Thyroid gland (tissue), 4 donors: ENCODE data around the gene ATP1A4. TPM values are rescaled to one million over a fixed set of nuclear protein-coding genes. Genes with fewer than 3 reads are reported as not detected.

Experiments
- DNase-seq, 2 donors: peaks; one replicate each; pipeline ENCODE4 v3.0.0-alpha.2; 2019
- H3K27ac ChIP-seq, 3 donors: fragments of 200-600 bp; sonication (generic); 1 replicate in 2 of 3; 2 replicates in 1 of 3; pipeline ENCODE4 v1.5.1; 2016 to 2019; ENCODE audit warnings: mild to moderate bottlenecking in 1 of 3, moderate library complexity in 1 of 3
- H3K27me3 ChIP-seq: fragments of 200-600 bp; sonication (generic); one replicate; pipeline ENCODE4 v1.5.1; 2019
- H3K36me3 ChIP-seq, 2 donors: fragments of 200-600 bp; sonication (generic); one replicate each; pipeline ENCODE4 v1.5.1; 2016 to 2019
- H3K4me1 ChIP-seq, 2 donors: fragments of 200-600 bp; sonication (generic); one replicate each; pipeline ENCODE4 v1.5.1; 2017 to 2019
- H3K4me3 ChIP-seq, 3 donors: fragments of 200-600 bp; sonication (generic); replicated peaks in 1 of 3; 1 replicate in 2 of 3; 2 replicates in 1 of 3; pipeline ENCODE4 v1.5.1; 2016; ENCODE audit warnings: mild to moderate bottlenecking in 1 of 3
- H3K9me3 ChIP-seq: fragments of 200-600 bp; sonication (generic); one replicate; pipeline ENCODE4 v1.5.1; 2017
- CTCF ChIP-seq, 6 experiments: fragments of 200-600 bp in 3 of 6; fragments of 450-650 bp in 3 of 6; sonication (generic) in 3 of 6; IDR thresholded peaks; one replicate each; pipeline ENCODE4 v1.5.1; 2016 to 2019; ENCODE audit warnings: antibody characterized with exemption in 6 of 6, mild to moderate bottlenecking in 2 of 6, inconsistent platforms in 1 of 6, moderate library complexity in 1 of 6
- POLR2A ChIP-seq, 2 donors: fragments of 450-650 bp; IDR thresholded peaks; one replicate each; pipeline ENCODE4 v1.6.1; 2017; ENCODE audit warnings: antibody characterized with exemption in 2 of 2, mild to moderate bottlenecking in 2 of 2, moderate library complexity in 1 of 2
- WGBS, 2 donors: methylation state at CpG; one replicate each; pipeline ENCODE4 v1.1.5; 2017; 5-methylcytosine and 5-hydroxymethylcytosine counted together
- intact Hi-C: fragments of 100-400 bp; cut with DNase I; formaldehyde crosslinking; loops from one replicate; pipeline ENCODE4 v1.15.1; 2023
- total RNA-seq, 4 donors: library from RNA; depleted of rRNA; stranded (reverse); fragments of >200 nt; gene quantifications; one replicate each; pipeline ENCODE4 v1.2.3, GENCODE V29; 2016

The ATP1A4 gene
- total RNA-seq, 4 donors from 2014 or later = not detected

- Histone ChIP-seq H3K36me3 (peaks cover 18 to 24% of the 10 kb centered on the region in 2 donors), H3K27me3 (no peaks in the 10 kb centered on the region), H3K4me1 (peaks cover 31 to 57% of the 10 kb centered on the region in 2 donors), H3K4me3 (no peak overlapping the region), H3K9me3 (no peaks in the 10 kb centered on the region), H3K27ac (peak overlapping the region in 2 of 3 donors; percentile 32 to 87)
- no peak for TF ChIP-seq CTCF (IDR thresholded peaks at IDR 0.05)
- no peak for TF ChIP-seq POLR2A (IDR thresholded peaks at IDR 0.05)
- no peak for DNase-seq
- 57 to 73% methylated on average over 6 of the region's 6 CpGs for WGBS, 2 donors
- intact Hi-C loops = no loop called here
Measured at GRCh38 chr1:160208557-160209320, 57.3 kb downstream of the ATP1A4 start.

GRCh38 chr1:160209321-160210046, 58.1 kb downstream of the ATP1A4 start:
- Histone ChIP-seq H3K27ac (peak overlapping the region in 2 of 3 donors; percentile 21 to 87), H3K4me3 (no peak overlapping the region), H3K9me3 (no peaks in the 10 kb centered on the region), H3K27me3 (no peaks in the 10 kb centered on the region), H3K36me3 (peaks cover 25 to 31% of the 10 kb centered on the region in 2 donors), H3K4me1 (peaks cover 31 to 57% of the 10 kb centered on the region in 2 donors)
- DNase-seq = peak; percentile 41 to 47
- intact Hi-C loops = no loop called here
- 51 to 55% methylated on average over 7 of the region's 7 CpGs for WGBS, 2 donors
- TF ChIP-seq CTCF (IDR thresholded peaks at IDR 0.05) (no peak), POLR2A (IDR thresholded peaks at IDR 0.05) (no peak)

GRCh38 chr1:160210561-160210960, 59.2 kb downstream of the ATP1A4 start:
- Histone ChIP-seq H3K36me3 (peaks cover 35 to 37% of the 10 kb centered on the region in 2 donors), H3K4me1 (peaks cover 28 to 52% of the 10 kb centered on the region in 2 donors), H3K4me3 (no peak overlapping the region), H3K27me3 (no peaks in the 10 kb centered on the region), H3K27ac (peak overlapping the region in 2 of 3 donors; percentile 10 to 35), H3K9me3 (no peaks in the 10 kb centered on the region)
- DNase-seq = peak in 1 of 2 donors; percentile 32
- TF ChIP-seq CTCF (IDR thresholded peaks at IDR 0.05) (no peak), POLR2A (IDR thresholded peaks at IDR 0.05) (no peak)
- intact Hi-C loops = no loop called here
- 49 to 51% methylated on average over 5 of the region's 5 CpGs for WGBS, 2 donors

GRCh38 chr1:160211046-160211790, 59.8 kb downstream of the ATP1A4 start:
- Histone ChIP-seq H3K27me3 (no peaks in the 10 kb centered on the region), H3K4me3 (no peak overlapping the region), H3K4me1 (peaks cover 24 to 49% of the 10 kb centered on the region in 2 donors), H3K36me3 (peaks cover 37 to 42% of the 10 kb centered on the region in 2 donors), H3K27ac (peak overlapping the region in 2 of 3 donors; percentile 10 to 35), H3K9me3 (no peaks in the 10 kb centered on the region)
- no peak for TF ChIP-seq CTCF (IDR thresholded peaks at IDR 0.05)
- TF ChIP-seq POLR2A (IDR thresholded peaks at IDR 0.05) = no peak
- intact Hi-C loops = no loop called here
- no peak for DNase-seq
- 75 to 79% methylated on average over 10 of the region's 10 CpGs for WGBS, 2 donors
